HG03064 (cell line): ENCODE data around the gene TUBA1A.
"Not testable (repeated sequence)": the region's sequence is repeated elsewhere in the genome, so short reads cannot be mapped to it uniquely, and the experiment has no call there.

Source experiments
- ATAC-seq: cut with Tn5 transposase; IDR thresholded peaks from one replicate; pipeline ENCODE4 v1.9.1; 2021; ENCODE audit warnings: low read depth; ENCODE audit not compliant: unreplicated experiment

TUBA1A gene

GRCh38 chr12:49201595-49202295 lies 12.9 kb upstream of the TUBA1A start:
- no peak for ATAC-seq

- ATAC-seq: no peak
Observed at GRCh38 chr12:49200919-49201594, 12.2 kb upstream of the TUBA1A start.

GRCh38 chr12:49198431-49199155 lies 9.7 kb upstream of the TUBA1A start:
- ATAC-seq: no peak

GRCh38 chr12:49197256-49197655 lies 8.4 kb upstream of the TUBA1A start:
- no peak for ATAC-seq

GRCh38 chr12:49195736-49196135 lies 6.9 kb upstream of the TUBA1A start:
- ATAC-seq: no peak

- ATAC-seq: not testable (repeated sequence)
Observed at GRCh38 chr12:49193746-49194145, 4.9 kb upstream of the TUBA1A start.

- ATAC-seq: not testable (repeated sequence)
Observed at GRCh38 chr12:49191498-49191897, 2.6 kb upstream of the TUBA1A start.

GRCh38 chr12:49190974-49191373 lies 2.1 kb upstream of the TUBA1A start:
- no peak for ATAC-seq

- ATAC-seq: no peak
Observed at GRCh38 chr12:49189731-49190716, 1.1 kb upstream of the TUBA1A start.

GRCh38 chr12:49188201-49188915 lies 522 bp downstream of the TUBA1A start:
- ATAC-seq: peak; percentile 45

GRCh38 chr12:49187184-49187583 lies 1.7 kb downstream of the TUBA1A start:
- no peak for ATAC-seq

- not testable (repeated sequence) for ATAC-seq
Observed at GRCh38 chr12:49186307-49186706, 2.6 kb downstream of the TUBA1A start.

GRCh38 chr12:49184697-49185096 lies 4.2 kb downstream of the TUBA1A start:
- not testable (repeated sequence) for ATAC-seq

GRCh38 chr12:49183214-49183950 lies 5.5 kb downstream of the TUBA1A start:
- not testable (repeated sequence) for ATAC-seq

GRCh38 chr12:49174218-49174617 lies 14.7 kb downstream of the TUBA1A start:
- no peak for ATAC-seq

- ATAC-seq: no peak
Observed at GRCh38 chr12:49170924-49171323, 18.0 kb downstream of the TUBA1A start.

GRCh38 chr12:49165114-49165513 lies 23.8 kb downstream of the TUBA1A start:
- ATAC-seq: no peak

GRCh38 chr12:49161901-49162300 lies 27.0 kb downstream of the TUBA1A start:
- ATAC-seq: not testable (repeated sequence)
